ENCODE data around the gene QPRT.

Gene QPRT

DNA sequence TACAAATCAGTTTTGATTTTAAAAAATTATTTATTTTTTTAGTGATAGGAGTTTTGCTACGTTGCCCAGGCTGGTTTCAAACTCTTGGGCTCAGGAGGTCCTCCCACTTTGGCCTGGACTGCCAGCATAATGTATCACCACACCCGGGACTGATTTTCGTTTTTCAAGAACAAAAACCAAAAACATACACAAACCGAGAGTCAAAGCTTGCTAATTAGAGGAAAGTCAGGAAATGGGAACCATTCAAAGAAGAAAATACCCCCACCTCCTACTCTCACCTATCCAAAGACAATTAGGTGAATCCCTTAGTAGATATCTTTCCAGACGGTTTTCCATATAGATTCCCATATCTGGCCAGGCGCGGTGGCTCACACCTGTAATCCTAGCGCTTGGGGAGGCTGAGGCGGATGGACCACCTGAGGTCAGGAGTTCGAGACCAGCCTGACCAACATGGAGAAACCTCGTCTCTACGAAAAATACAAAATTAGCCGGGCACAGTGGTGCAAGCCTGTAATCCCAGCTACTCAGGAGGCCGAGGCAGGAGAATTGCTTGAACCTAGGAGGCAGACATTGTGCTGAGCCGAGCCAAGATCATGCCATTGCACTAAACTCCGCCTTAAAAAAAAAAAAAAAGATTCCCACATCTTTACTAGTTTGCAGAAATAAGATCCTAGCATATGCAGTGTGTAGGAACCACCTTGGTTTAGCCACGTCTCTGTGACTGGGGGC is 16.8 kb upstream of the QPRT start:
- Histone ChIP-seq H3K36me3 (ENCODE audit: insufficient read depth, low read length) (peaks cover 41% of the 10 kb centered on the region), H3K27ac (ENCODE audit: low read length) (peak overlapping the region; percentile 95), H3K79me2 (ENCODE audit: insufficient read depth, low read length) (peaks cover 61% of the 10 kb centered on the region), H3K27me3 (ENCODE audit: insufficient read depth, low read length, poor library complexity) (no peaks in the 10 kb centered on the region), H2AFZ (ENCODE audit: low read depth, low read length) (peak overlapping the region; percentile 80), H4K20me1 (ENCODE audit: insufficient read depth, low read length) (peaks cover 37% of the 10 kb centered on the region), H3K4me1 (ENCODE audit: insufficient read depth, low read length) (peaks cover 57% of the 10 kb centered on the region), H3K9ac (ENCODE audit: low read depth, low read length) (peak overlapping the region; percentile 80), H3K4me3 (ENCODE audit: low read depth in 1 of 2, low read length in 2 of 2) (peak overlapping the region; percentile 66 to 72; a peak in 3 of 4 replicates), H3K4me2 (ENCODE audit: insufficient read depth, low read length) (peak overlapping the region; percentile 99), H3K9me3 (ENCODE audit: insufficient read depth, low read length, severe bottlenecking) (no peaks in the 10 kb centered on the region)
- TF ChIP-seq, protein P1, sequence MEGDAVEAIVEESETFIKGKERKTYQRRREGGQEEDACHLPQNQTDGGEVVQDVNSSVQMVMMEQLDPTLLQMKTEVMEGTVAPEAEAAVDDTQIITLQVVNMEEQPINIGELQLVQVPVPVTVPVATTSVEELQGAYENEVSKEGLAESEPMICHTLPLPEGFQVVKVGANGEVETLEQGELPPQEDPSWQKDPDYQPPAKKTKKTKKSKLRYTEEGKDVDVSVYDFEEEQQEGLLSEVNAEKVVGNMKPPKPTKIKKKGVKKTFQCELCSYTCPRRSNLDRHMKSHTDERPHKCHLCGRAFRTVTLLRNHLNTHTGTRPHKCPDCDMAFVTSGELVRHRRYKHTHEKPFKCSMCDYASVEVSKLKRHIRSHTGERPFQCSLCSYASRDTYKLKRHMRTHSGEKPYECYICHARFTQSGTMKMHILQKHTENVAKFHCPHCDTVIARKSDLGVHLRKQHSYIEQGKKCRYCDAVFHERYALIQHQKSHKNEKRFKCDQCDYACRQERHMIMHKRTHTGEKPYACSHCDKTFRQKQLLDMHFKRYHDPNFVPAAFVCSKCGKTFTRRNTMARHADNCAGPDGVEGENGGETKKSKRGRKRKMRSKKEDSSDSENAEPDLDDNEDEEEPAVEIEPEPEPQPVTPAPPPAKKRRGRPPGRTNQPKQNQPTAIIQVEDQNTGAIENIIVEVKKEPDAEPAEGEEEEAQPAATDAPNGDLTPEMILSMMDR (IDR thresholded peaks at IDR 0.05; ENCODE audit: borderline replicate concordance, extremely low read depth, low read length, poor library complexity, severe bottlenecking), result no peak
- no peak for TF ChIP-seq EZH2 (IDR thresholded peaks at IDR 0.05; ENCODE audit: borderline replicate concordance, low read depth, low read length, severe bottlenecking)
- ATAC-seq (ENCODE audit: insufficient read depth, low read depth) (no peak; the same call in 1 of the 3 replicates), DNase-seq (no peak)

DNA sequence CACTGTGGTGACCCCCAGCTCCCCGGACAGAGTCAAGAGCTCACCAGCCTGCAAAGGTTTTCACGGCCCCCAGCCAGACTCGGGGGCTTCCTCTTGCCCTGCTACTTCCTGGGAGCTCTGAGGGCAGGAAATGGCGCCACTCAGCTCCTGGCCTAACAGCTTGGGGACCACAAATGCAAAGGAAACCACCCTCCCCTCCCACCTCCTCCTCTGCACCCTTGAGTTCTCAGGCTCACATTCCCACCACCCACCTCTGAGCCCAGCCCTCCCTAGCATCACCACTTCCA is 16.3 kb upstream of the QPRT start:
- Histone ChIP-seq H2AFZ (ENCODE audit: low read depth, low read length) (peak overlapping the region; percentile 80), H3K4me3 (ENCODE audit: low read depth in 1 of 2, low read length in 2 of 2) (peak overlapping the region; percentile 66 to 72; a peak in 3 of 4 replicates), H3K4me2 (ENCODE audit: insufficient read depth, low read length) (peak overlapping the region; percentile 99), H3K4me1 (ENCODE audit: insufficient read depth, low read length) (peaks cover 61% of the 10 kb centered on the region), H3K27ac (ENCODE audit: low read length) (peak overlapping the region; percentile 95), H3K79me2 (ENCODE audit: insufficient read depth, low read length) (peaks cover 66% of the 10 kb centered on the region), H4K20me1 (ENCODE audit: insufficient read depth, low read length) (peaks cover 39% of the 10 kb centered on the region), H3K27me3 (ENCODE audit: insufficient read depth, low read length, poor library complexity) (no peaks in the 10 kb centered on the region), H3K36me3 (ENCODE audit: insufficient read depth, low read length) (peaks cover 43% of the 10 kb centered on the region), H3K9ac (ENCODE audit: low read depth, low read length) (peak overlapping the region; percentile 80), H3K9me3 (ENCODE audit: insufficient read depth, low read length, severe bottlenecking) (no peaks in the 10 kb centered on the region)
- TF ChIP-seq, protein P1 (IDR thresholded peaks at IDR 0.05; ENCODE audit: borderline replicate concordance, extremely low read depth, low read length, poor library complexity, severe bottlenecking), result no peak
- no peak for TF ChIP-seq EZH2 (IDR thresholded peaks at IDR 0.05; ENCODE audit: borderline replicate concordance, low read depth, low read length, severe bottlenecking)
- peak; percentile 91 for DNase-seq
- peak; percentile 78 for ATAC-seq (ENCODE audit: insufficient read depth, low read depth)

DNA sequence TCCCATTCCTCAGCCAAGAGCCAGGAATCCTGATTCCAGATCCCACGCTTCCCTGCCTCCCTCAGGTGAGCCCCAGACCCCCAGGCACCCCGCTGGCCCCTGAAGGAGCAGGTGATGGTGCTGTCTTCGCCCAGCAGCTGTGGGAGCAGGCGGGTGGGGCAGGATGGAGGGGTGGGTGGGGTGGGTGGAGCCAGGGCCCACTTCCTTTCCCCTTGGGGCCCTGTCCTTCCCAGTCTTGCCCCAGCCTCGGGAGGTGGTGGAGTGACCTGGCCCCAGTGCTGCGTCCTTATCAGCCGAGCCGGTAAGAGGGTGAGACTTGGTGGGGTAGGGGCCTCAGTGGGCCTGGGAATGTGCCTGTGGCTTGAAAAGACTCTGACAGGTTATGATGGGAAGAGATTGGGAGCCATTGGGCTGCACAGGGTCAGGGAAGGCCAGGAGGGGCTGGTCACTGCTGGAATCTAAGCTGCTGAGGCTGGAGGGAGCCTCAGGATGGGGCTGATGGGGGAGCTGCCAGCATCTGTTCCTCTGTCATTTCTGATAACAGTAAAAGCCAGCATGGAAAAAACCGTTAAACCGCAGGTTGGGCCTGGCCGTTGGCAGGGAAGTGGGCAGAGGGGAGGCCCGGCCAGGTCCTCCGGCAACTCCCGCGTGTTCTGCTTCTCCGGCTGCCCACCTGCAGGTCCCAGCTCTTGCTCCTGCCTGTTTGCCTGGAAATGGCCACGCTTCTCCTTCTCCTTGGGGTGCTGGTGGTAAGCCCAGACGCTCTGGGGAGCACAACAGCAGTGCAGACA is 15.8 kb upstream of the QPRT start, which contains the start of gene SPN:
SPN (plus strand) TSS at position 232 of the 791 bp plus-strand sequence; CDS start at position 714, 482 bp downstream.
- Histone ChIP-seq H3K4me1 (ENCODE audit: insufficient read depth, low read length) (peaks cover 64% of the 10 kb centered on the region), H3K4me3 (ENCODE audit: low read depth in 1 of 2, low read length in 2 of 2) (peak within 1 kb of the TSS; percentile 66 to 72), H3K36me3 (ENCODE audit: insufficient read depth, low read length) (peaks cover 47% of the 10 kb centered on the region), H3K27ac (ENCODE audit: low read length) (peak within 1 kb of the TSS; percentile 95), H2AFZ (ENCODE audit: low read depth, low read length) (peak within 1 kb of the TSS; percentile 80), H3K4me2 (ENCODE audit: insufficient read depth, low read length) (peak within 1 kb of the TSS; percentile 99), H3K9me3 (ENCODE audit: insufficient read depth, low read length, severe bottlenecking) (no peaks in the 10 kb centered on the region), H3K79me2 (ENCODE audit: insufficient read depth, low read length) (peaks cover 72% of the 10 kb centered on the region), H4K20me1 (ENCODE audit: insufficient read depth, low read length) (peaks cover 44% of the 10 kb centered on the region), H3K9ac (ENCODE audit: low read depth, low read length) (peak within 1 kb of the TSS; percentile 80), H3K27me3 (ENCODE audit: insufficient read depth, low read length, poor library complexity) (no peaks in the 10 kb centered on the region)
- TF ChIP-seq EZH2 (IDR thresholded peaks at IDR 0.05; ENCODE audit: borderline replicate concordance, low read depth, low read length, severe bottlenecking), result no peak
- TF ChIP-seq, protein P1 (IDR thresholded peaks at IDR 0.05; ENCODE audit: borderline replicate concordance, extremely low read depth, low read length, poor library complexity, severe bottlenecking), result no peak
- DNase-seq (peak; percentile 83), ATAC-seq (ENCODE audit: insufficient read depth, low read depth) (peak; percentile 66)

Data from DND-41 (cell line).